Nephron (organoid): ENCODE data around the gene EDIL3.
"Not testable (repeated sequence)": the region's sequence is repeated elsewhere in the genome, so short reads cannot be mapped to it uniquely, and the experiment has no call there.

Experiments
- H3K27ac Mint-ChIP-seq, 3 experiments: 2 replicates each; pipeline ENCODE4 v1.8.0; 2020; ENCODE audit warnings: mixed read lengths in 3 of 3, mild to moderate bottlenecking in 2 of 3, moderate library complexity in 1 of 3
- H3K27me3 Mint-ChIP-seq: 2 replicates; pipeline ENCODE4 v1.8.0; 2021; ENCODE audit warnings: low read depth, mild to moderate bottlenecking, moderate library complexity, mixed read lengths
- H3K36me3 Mint-ChIP-seq: 2 replicates; pipeline ENCODE4 v1.8.0; 2020; ENCODE audit warnings: low read depth, mixed read lengths
- H3K4me1 Mint-ChIP-seq: 2 replicates; pipeline ENCODE4 v1.8.0; 2020; ENCODE audit warnings: mixed read lengths
- H3K4me3 Mint-ChIP-seq, 3 experiments: 2 replicates each; pipeline ENCODE4 v1.8.0; 2020; ENCODE audit warnings: mild to moderate bottlenecking in 3 of 3, mixed read lengths in 3 of 3, moderate library complexity in 2 of 3
- H3K9me3 Mint-ChIP-seq: 2 replicates; pipeline ENCODE4 v1.8.0; 2020; ENCODE audit warnings: mixed read lengths
- CTCF ChIP-seq, 3 experiments: fragments of 200-600 bp; sonication (generic); IDR thresholded peaks; one replicate each; pipeline ENCODE4 v1.5.0; 2021; ENCODE audit warnings: antibody characterized with exemption in 3 of 3; ENCODE audit not compliant: unreplicated experiment in 3 of 3

The EDIL3 gene

GRCh38 chr5:84058561-84058960 is 326.1 kb downstream of the EDIL3 start:
- Mint-ChIP-seq H3K27ac (no peak overlapping the region), H3K9me3 (no peaks in the 10 kb centered on the region), H3K27me3 (no peaks in the 10 kb centered on the region), H3K4me1 (no peaks in the 10 kb centered on the region), H3K36me3 (peaks cover 38% of the 10 kb centered on the region), H3K4me3 (no peak overlapping the region)
- TF ChIP-seq CTCF (IDR thresholded peaks at IDR 0.05; ENCODE audit: unreplicated experiment in 3 of 3): no peak

DNA sequence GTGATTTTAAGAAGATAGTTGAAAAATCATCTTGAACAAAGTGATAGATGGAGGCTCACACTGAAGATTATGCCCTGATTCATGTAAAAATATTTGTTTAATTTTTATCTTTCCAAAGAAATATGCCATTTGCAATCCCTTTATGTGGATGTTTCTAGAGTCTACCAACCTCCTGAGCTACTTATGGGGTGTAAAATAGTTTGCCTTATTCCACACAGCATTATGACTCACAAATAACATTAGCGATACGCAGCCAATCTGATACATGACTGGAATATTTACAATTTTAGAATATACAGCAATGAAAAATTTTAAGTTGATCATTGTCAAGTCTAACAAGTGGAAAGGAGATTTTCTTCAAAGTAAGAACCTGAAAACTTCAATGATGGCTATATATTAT is 327.5 kb downstream of the EDIL3 start:
- Mint-ChIP-seq H3K4me1 (no peaks in the 10 kb centered on the region), H3K27ac (no peak overlapping the region), H3K27me3 (no peaks in the 10 kb centered on the region), H3K36me3 (peaks cover 44% of the 10 kb centered on the region), H3K9me3 (peaks cover 6% of the 10 kb centered on the region), H3K4me3 (no peak overlapping the region)
- TF ChIP-seq CTCF (IDR thresholded peaks at IDR 0.05; ENCODE audit: unreplicated experiment in 3 of 3): no peak

DNA sequence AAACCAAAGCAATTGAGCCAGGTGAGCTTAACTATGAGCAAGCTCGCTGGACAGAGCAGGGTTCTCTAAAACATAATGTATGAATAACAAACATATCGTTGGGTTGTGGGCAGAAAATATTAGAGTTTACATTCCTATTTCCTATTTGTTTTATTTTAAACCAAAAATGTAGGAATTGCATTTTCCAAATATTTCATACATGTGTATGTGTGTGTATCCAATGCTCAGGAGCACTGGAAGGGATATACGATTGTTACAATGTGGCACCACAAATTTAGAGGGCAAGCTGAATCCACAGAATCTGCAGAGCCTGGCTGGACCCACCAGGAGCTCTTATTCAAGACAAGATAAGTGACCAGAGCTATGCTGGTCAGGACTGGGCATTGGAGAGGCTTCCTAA is 338.7 kb downstream of the EDIL3 start:
- H3K36me3 Mint-ChIP-seq: peaks cover 17% of the 10 kb centered on the region
- H3K4me3 Mint-ChIP-seq: no peak overlapping the region
- H3K4me1 Mint-ChIP-seq: no peaks in the 10 kb centered on the region
- H3K9me3 Mint-ChIP-seq: peaks cover 2% of the 10 kb centered on the region
- H3K27ac Mint-ChIP-seq: no peak overlapping the region
- no peaks in the 10 kb centered on the region for H3K27me3 Mint-ChIP-seq
- no peak for TF ChIP-seq CTCF (IDR thresholded peaks at IDR 0.05; ENCODE audit: unreplicated experiment in 3 of 3)

DNA sequence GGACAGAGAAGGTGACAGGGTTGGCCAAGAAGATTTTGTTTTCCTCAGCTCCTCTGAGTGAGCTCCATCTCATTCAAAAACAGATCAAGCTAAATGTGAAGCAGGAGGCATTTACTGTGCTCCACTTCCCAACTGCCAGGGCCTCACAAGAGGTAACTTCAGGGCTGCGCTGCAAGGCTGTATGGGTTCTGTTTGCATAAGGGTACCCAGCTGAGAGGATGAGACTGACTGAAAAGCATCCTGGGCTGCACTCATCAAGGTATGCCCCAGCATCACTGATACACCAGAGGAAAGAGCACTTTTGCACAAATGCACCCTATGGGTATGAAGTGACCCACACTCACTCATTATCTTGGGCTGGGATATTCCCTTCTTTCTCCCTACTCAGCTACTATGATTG is 347.8 kb downstream of the EDIL3 start:
- no peaks in the 10 kb centered on the region for H3K9me3 Mint-ChIP-seq
- TF ChIP-seq CTCF (IDR thresholded peaks at IDR 0.05; ENCODE audit: unreplicated experiment in 3 of 3): no peak
- H3K27ac Mint-ChIP-seq: no peak overlapping the region
- no peaks in the 10 kb centered on the region for H3K27me3 Mint-ChIP-seq
- peaks cover 4% of the 10 kb centered on the region for H3K36me3 Mint-ChIP-seq
- no peaks in the 10 kb centered on the region for H3K4me1 Mint-ChIP-seq
- H3K4me3 Mint-ChIP-seq: no peak overlapping the region

GRCh38 chr5:84032324-84032723 is 352.4 kb downstream of the EDIL3 start:
- peaks cover 2% of the 10 kb centered on the region for H3K9me3 Mint-ChIP-seq
- peaks cover 13% of the 10 kb centered on the region for H3K36me3 Mint-ChIP-seq
- no peaks in the 10 kb centered on the region for H3K27me3 Mint-ChIP-seq
- TF ChIP-seq CTCF (IDR thresholded peaks at IDR 0.05; ENCODE audit: unreplicated experiment in 3 of 3): no peak
- no peaks in the 10 kb centered on the region for H3K4me1 Mint-ChIP-seq
- H3K27ac Mint-ChIP-seq: no peak overlapping the region
- H3K4me3 Mint-ChIP-seq: no peak overlapping the region

DNA sequence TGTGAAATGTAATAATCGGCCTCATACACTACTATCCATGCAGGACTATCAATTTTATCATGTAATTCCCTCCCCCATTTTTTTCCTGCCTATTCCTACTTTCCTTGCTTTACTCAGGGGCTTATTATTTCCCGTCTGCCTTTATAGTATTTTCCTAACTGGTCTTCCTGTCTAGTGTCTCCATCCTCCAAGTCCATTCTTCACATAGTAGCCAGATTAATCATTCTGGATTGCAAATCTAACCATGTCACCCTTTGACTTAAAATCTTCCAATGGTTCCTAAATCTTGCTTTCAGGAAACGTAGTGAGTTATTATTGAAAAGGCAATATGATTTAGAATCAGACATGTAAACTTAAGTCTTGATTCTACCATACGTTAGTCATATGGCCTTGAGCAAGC is 356.6 kb downstream of the EDIL3 start:
- H3K4me1 Mint-ChIP-seq: no peaks in the 10 kb centered on the region
- peaks cover 11% of the 10 kb centered on the region for H3K36me3 Mint-ChIP-seq
- no peak for TF ChIP-seq CTCF (IDR thresholded peaks at IDR 0.05; ENCODE audit: unreplicated experiment in 3 of 3)
- H3K27ac Mint-ChIP-seq: no peak overlapping the region
- H3K27me3 Mint-ChIP-seq: no peaks in the 10 kb centered on the region
- H3K9me3 Mint-ChIP-seq: peaks cover 2% of the 10 kb centered on the region
- no peak overlapping the region for H3K4me3 Mint-ChIP-seq

DNA sequence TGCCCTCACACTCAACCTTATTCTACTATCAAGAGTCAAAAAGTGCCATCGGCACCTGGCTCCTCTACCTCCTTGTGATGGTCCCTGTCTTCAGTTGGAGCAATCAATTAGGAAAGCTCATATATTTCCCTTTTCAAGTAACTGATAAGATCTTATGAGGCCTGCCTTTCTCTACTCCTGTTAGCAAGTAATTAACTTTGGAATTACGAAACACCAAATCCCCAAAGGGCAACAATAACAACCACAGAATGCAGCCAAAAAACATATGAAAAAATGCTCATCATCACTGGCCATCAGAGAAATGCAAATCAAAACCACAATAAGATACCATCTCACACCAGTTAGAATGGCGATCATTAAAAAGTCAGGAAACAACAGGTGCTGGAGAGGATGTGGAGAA is 366.2 kb downstream of the EDIL3 start:
- H3K27ac Mint-ChIP-seq: peak overlapping the region in 1 of 3 experiments; percentile 26
- H3K27me3 Mint-ChIP-seq, H3K36me3 Mint-ChIP-seq, H3K4me1 Mint-ChIP-seq, H3K9me3 Mint-ChIP-seq, H3K4me3 Mint-ChIP-seq: not testable (repeated sequence)
